IMR-90 (cell line): Measurements from ENCODE around the gene FAM227B. TPM values are rescaled to one million over a fixed set of nuclear protein-coding genes. Genes with fewer than 3 reads are reported as not detected.

Experiments
- ATAC-seq: fragments of 200-7000 bp; cut with Tn5 transposase; 2 replicates; pipeline ENCODE4 v1.9.1; 2020; ENCODE audit warnings: low read depth, mild to moderate bottlenecking, moderate library complexity
- BruUV-seq: library from RNA; stranded (reverse); fragments of 400-500 nt; replicated peaks from 2 replicates; lab custom pipeline; 2021; lab: Mats Ljungman, UMichigan
- CTCF ChIA-PET: fragments of 300-600 bp; formaldehyde crosslinking; extraction: SDS; loops from one replicate; lab custom pipeline; 2021; ENCODE audit warnings: antibody characterized with exemption; lab: Yijun Ruan, JAX
- POLR2A ChIA-PET: fragments of 300-600 bp; sonication (Branson Sonifier 250); formaldehyde crosslinking; loops from one replicate; lab custom pipeline; 2022; ENCODE audit warnings: antibody characterized with exemption; ENCODE audit not compliant: unreplicated experiment; lab: Charles Lee
- DNase-seq: peaks from one replicate; pipeline ENCODE4 v3.0.0; 2013
- H2AFZ ChIP-seq: replicated peaks from 2 replicates; pipeline ENCODE3; 2013; ENCODE audit warnings: low read length, mild to moderate bottlenecking; ENCODE audit not compliant: poor library complexity
- H2AK5ac ChIP-seq: 2 replicates; pipeline ENCODE4 v1.6.1; 2013; ENCODE audit warnings: low read depth, low read length, inconsistent platforms
- H2AK9ac ChIP-seq: replicated peaks from 2 replicates; pipeline ENCODE3; 2013; ENCODE audit warnings: mild to moderate bottlenecking, low read depth, low read length, moderate library complexity; ENCODE audit not compliant: poor library complexity
- H2BK120ac ChIP-seq: 2 replicates; pipeline ENCODE4 v1.6.1; 2013; ENCODE audit warnings: low read depth, low read length, inconsistent platforms
- H2BK15ac ChIP-seq: 3 replicates; pipeline ENCODE4 v1.6.1; 2013; ENCODE audit warnings: low read depth, low read length, inconsistent platforms
- H2BK20ac ChIP-seq: 2 replicates; pipeline ENCODE4 v1.6.1; 2013; ENCODE audit warnings: low read depth, mild to moderate bottlenecking, inconsistent platforms, low read length, moderate library complexity
- H2BK5ac ChIP-seq: 2 replicates; pipeline ENCODE4 v1.6.1; 2013; ENCODE audit warnings: mild to moderate bottlenecking, low read depth, low read length, inconsistent platforms; ENCODE audit not compliant: poor library complexity, severe bottlenecking
- H3K14ac ChIP-seq: replicated peaks from 2 replicates; pipeline ENCODE4 v1.6.1; 2013; ENCODE audit warnings: low read depth, low read length, inconsistent platforms
- H3K18ac ChIP-seq: 2 replicates; pipeline ENCODE4 v1.6.1; 2013; ENCODE audit warnings: low read depth, low read length, control low read depth
- H3K23ac ChIP-seq: 2 replicates; pipeline ENCODE4 v1.6.1; 2013; ENCODE audit warnings: low read depth, low read length, inconsistent platforms
- H3K27ac ChIP-seq: 2 replicates; pipeline ENCODE4 v1.5.1; 2013; ENCODE audit warnings: mild to moderate bottlenecking, control low read depth, low read length; ENCODE audit not compliant: insufficient read depth
- H3K27me3 ChIP-seq: 2 replicates; pipeline ENCODE4 v1.6.1; 2013; ENCODE audit warnings: low read length; ENCODE audit not compliant: control insufficient read depth, insufficient read depth
- H3K36me3 ChIP-seq: 2 replicates; pipeline ENCODE4 v1.6.1; 2013; ENCODE audit warnings: low read length, mixed read lengths; ENCODE audit not compliant: control insufficient read depth, insufficient read depth
- H3K4ac ChIP-seq: 2 replicates; pipeline ENCODE4 v1.6.1; 2013; ENCODE audit warnings: low read depth, low read length, inconsistent platforms
- H3K4me1 ChIP-seq: 2 replicates; pipeline ENCODE4 v1.6.1; 2013; ENCODE audit warnings: low read length, mixed read lengths; ENCODE audit not compliant: control insufficient read depth, insufficient read depth
- H3K4me2 ChIP-seq: 2 replicates; pipeline ENCODE4 v1.6.1; 2013; ENCODE audit warnings: low read depth, mild to moderate bottlenecking, control low read depth, low read length, moderate library complexity
- H3K4me3 ChIP-seq: 2 replicates; pipeline ENCODE4 v1.5.1; 2013; ENCODE audit warnings: low read depth, mild to moderate bottlenecking, control low read depth, low read length, moderate library complexity; ENCODE audit not compliant: insufficient read depth
- H3K56ac ChIP-seq: 2 replicates; pipeline ENCODE4 v1.6.1; 2013; ENCODE audit warnings: low read length, inconsistent platforms; ENCODE audit not compliant: insufficient read depth; ENCODE audit errors: extremely low read depth
- H3K79me1 ChIP-seq, 2 experiments: 2 replicates each; pipeline ENCODE4 v1.6.1; 2013; ENCODE audit warnings: low read length in 2 of 2, inconsistent platforms in 1 of 2, low read depth in 1 of 2
- H3K9ac ChIP-seq: 2 replicates; pipeline ENCODE4 v1.6.1; 2013; ENCODE audit warnings: low read depth, low read length, control low read depth
- H3K9me1 ChIP-seq: 2 replicates; pipeline ENCODE4 v1.6.1; 2013; ENCODE audit warnings: low read length, inconsistent platforms; ENCODE audit not compliant: insufficient read depth
- H3K9me3 ChIP-seq: 2 replicates; pipeline ENCODE4 v1.6.1; 2013; ENCODE audit warnings: low read length; ENCODE audit not compliant: control insufficient read depth, insufficient read depth
- H4K20me1 ChIP-seq: 2 replicates; pipeline ENCODE4 v1.6.1; 2013; ENCODE audit warnings: low read length, inconsistent platforms; ENCODE audit not compliant: insufficient read depth
- H4K5ac ChIP-seq: 2 replicates; pipeline ENCODE4 v1.6.1; 2013; ENCODE audit warnings: mild to moderate bottlenecking, low read depth, low read length, control low read depth
- H4K8ac ChIP-seq, 2 experiments: 2 replicates each; pipeline ENCODE4 v1.6.1; 2013; ENCODE audit warnings: low read depth in 2 of 2, low read length in 2 of 2, control low read depth in 1 of 2, inconsistent platforms in 1 of 2
- H4K91ac ChIP-seq: 2 replicates; pipeline ENCODE4 v1.6.1; 2013; ENCODE audit warnings: low read depth, low read length, inconsistent platforms; ENCODE audit not compliant: insufficient read depth
- BHLHE40 ChIP-seq: fragments of 150-350 bp; IDR thresholded peaks from 2 replicates; pipeline ENCODE4 v1.6.1; 2016; ENCODE audit warnings: mild to moderate bottlenecking, low read depth, low read length
- CEBPB ChIP-seq: IDR thresholded peaks from 2 replicates; pipeline ENCODE4 v1.6.1; 2012; ENCODE audit warnings: low read depth, low read length, improper control_type of control experiment
- CHD1 ChIP-seq: IDR thresholded peaks from 2 replicates; pipeline ENCODE4 v1.6.1; 2012; ENCODE audit warnings: low read depth, low read length, improper control_type of control experiment
- CTCF ChIP-seq: conservative IDR thresholded peaks from 2 replicates; pipeline ENCODE4 v1.5.1; 2012; ENCODE audit warnings: mild to moderate bottlenecking, low read depth, low read length, improper control_type of control experiment
- ELK1 ChIP-seq: fragments of 150-350 bp; IDR thresholded peaks from 2 replicates; pipeline ENCODE4 v1.6.1; 2016; ENCODE audit warnings: low read depth, mild to moderate bottlenecking, low read length, moderate library complexity, borderline replicate concordance
- FOS ChIP-seq: fragments of 150-350 bp; IDR thresholded peaks from 2 replicates; pipeline ENCODE4 v1.6.1; 2016; ENCODE audit warnings: low read depth, low read length
- MAFK ChIP-seq: IDR thresholded peaks from 2 replicates; pipeline ENCODE4 v1.6.1; 2012; ENCODE audit warnings: low read depth, low read length, improper control_type of control experiment
- MAZ ChIP-seq: IDR thresholded peaks from 2 replicates; pipeline ENCODE4 v1.6.1; 2012; ENCODE audit warnings: low read depth, mild to moderate bottlenecking, low read length, improper control_type of control experiment, moderate library complexity, borderline replicate concordance
- MXI1 ChIP-seq: IDR thresholded peaks from 2 replicates; pipeline ENCODE4 v1.6.1; 2012; ENCODE audit warnings: low read depth, mild to moderate bottlenecking, low read length, moderate library complexity, borderline replicate concordance
- NFE2L2 ChIP-seq: fragments of 150-350 bp; IDR thresholded peaks from 2 replicates; pipeline ENCODE4 v1.6.1; 2016; ENCODE audit warnings: low read depth, mild to moderate bottlenecking, low read length
- POLR2A ChIP-seq: IDR thresholded peaks from 2 replicates; pipeline ENCODE4 v1.6.1; 2012; ENCODE audit warnings: mild to moderate bottlenecking, low read depth, low read length
- RAD21 ChIP-seq: IDR thresholded peaks from 2 replicates; pipeline ENCODE4 v1.6.1; 2012; ENCODE audit warnings: low read length, improper control_type of control experiment
- RCOR1 ChIP-seq: IDR thresholded peaks from 2 replicates; pipeline ENCODE4 v1.6.1; 2012; ENCODE audit warnings: mild to moderate bottlenecking, low read length, improper control_type of control experiment; ENCODE audit not compliant: insufficient replicate concordance
- RFX5 ChIP-seq: IDR thresholded peaks from 2 replicates; pipeline ENCODE4 v1.8.0; 2012; ENCODE audit warnings: low read depth, mild to moderate bottlenecking, low read length, moderate library complexity
- SMC3 ChIP-seq: fragments of 150-350 bp; IDR thresholded peaks from 2 replicates; pipeline ENCODE4 v1.6.1; 2016; ENCODE audit warnings: low read depth, mild to moderate bottlenecking, antibody characterized with exemption, low read length, moderate library complexity
- USF2 ChIP-seq: fragments of 150-350 bp; IDR thresholded peaks from 2 replicates; pipeline ENCODE4 v1.6.1; 2017; ENCODE audit warnings: mild to moderate bottlenecking, antibody characterized with exemption, low read length, low read depth
- WGBS, 2 experiments: methylation state at CpG; one replicate each; pipeline versions ENCODE4 v1.1.5 to v1.1.7; 2013; ENCODE audit warnings: missing lambda C conversion rate in 2 of 2; ENCODE audit not compliant: insufficient read length in 1 of 2; ENCODE audit errors: extremely low coverage in 2 of 2; 5-methylcytosine and 5-hydroxymethylcytosine counted together
- dilution Hi-C: fragments of 300-500 bp; cut with HindIII; formaldehyde crosslinking; loops from one replicate; pipeline ENCODE4 v1.14.3; 2018; ENCODE audit warnings: low sequenced_read_pairs; ENCODE audit not compliant: unreplicated experiment
- in situ Hi-C: fragments of 300-500 bp; cut with MboI; formaldehyde crosslinking; loops from 3 replicates; pipeline ENCODE4 v1.14.3; 2019; ENCODE audit warnings: low sequenced_read_pairs, inconsistent platforms, mixed read lengths
- intact Hi-C: fragments of 100-400 bp; cut with micrococcal nuclease; formaldehyde crosslinking; loops from 2 replicates; pipeline ENCODE4 v1.10.0; 2022
- polyA plus RNA-seq, 3 experiments: library from polyadenylated mRNA; depleted of rRNA; stranded (reverse); fragments of >200 nt; gene quantifications; 2 replicates each; pipeline ENCODE4 v1.2.3, GENCODE V29; 2012; ENCODE audit warnings: low replicate concordance in 1 of 3
- total RNA-seq: library from RNA; depleted of rRNA; stranded (reverse); fragments of >200 nt; gene quantifications from 2 replicates; pipeline ENCODE4 v1.2.3, GENCODE V29; 2012

FAM227B gene
- total and polyA plus RNA-seq, 2 of the 4 experiments (the other 2 are of a cell fraction): 1.8 to 3.0 TPM

- POLR2A ChIA-PET: no interaction called here
- intact Hi-C loops: loop anchor here (5.0 kb wide), 1 partner anchor 560 kb away; no protein-coding TSS in a partner anchor
Measured at GRCh38 chr15:49441816-49442215, 178.8 kb downstream of the FAM227B start.

More at GRCh38 chr15:49441816-49442215, 178.8 kb downstream of the FAM227B start:
- H3K4ac ChIP-seq: no peak overlapping the region
- H3K14ac ChIP-seq: no peak overlapping the region
- H4K8ac ChIP-seq: peak overlapping the region in 1 of 2 experiments; percentile 67; a peak in 2 of 4 replicates
- peak overlapping the region; percentile 96 for H2BK5ac ChIP-seq
- no TSS peak for BruUV-seq
- CTCF ChIA-PET: no interaction called here
- no CpG with 5 or more reads among the region's 1 CpG for WGBS, 2 experiments
- no peak overlapping the region; the same call in 1 of the 2 replicates for H2BK20ac ChIP-seq
- H2BK120ac ChIP-seq: no peak overlapping the region
- H3K56ac ChIP-seq: no peak overlapping the region
- no peak overlapping the region for H3K4me3 ChIP-seq
- peaks cover 11% of the 10 kb centered on the region for H3K9me1 ChIP-seq
- no peak overlapping the region for H3K23ac ChIP-seq
- H2AK5ac ChIP-seq: no peak overlapping the region
- H3K18ac ChIP-seq: no peak overlapping the region; the same call in 1 of the 2 replicates
- peaks cover 4% of the 10 kb centered on the region for H4K20me1 ChIP-seq
- peaks cover 20% of the 10 kb centered on the region for H3K4me1 ChIP-seq
- no peak for DNase-seq
- dilution Hi-C loops: no loop called here
- H3K27me3 ChIP-seq: no peaks in the 10 kb centered on the region
- H3K4me2 ChIP-seq: no peak overlapping the region
- H3K79me1 ChIP-seq: peaks cover 12 to 47% of the 10 kb centered on the region in 2 experiments
- no peak for TF ChIP-seq BHLHE40
- no peak for TF ChIP-seq RAD21
- TF ChIP-seq MAZ: no peak
- no peak for TF ChIP-seq RFX5
- no peak for TF ChIP-seq FOS
- TF ChIP-seq ELK1: no peak
- no peak for TF ChIP-seq MXI1
- no peak for TF ChIP-seq RCOR1
- TF ChIP-seq POLR2A: no peak
- no peak for TF ChIP-seq USF2
- no peak for TF ChIP-seq CTCF
- TF ChIP-seq CHD1: no peak
- TF ChIP-seq SMC3: no peak
- TF ChIP-seq MAFK: no peak
- no peak for TF ChIP-seq NFE2L2
- TF ChIP-seq CEBPB: no peak
- no peak for ATAC-seq
- no peak overlapping the region for H2BK15ac ChIP-seq
- no peak overlapping the region for H3K27ac ChIP-seq
- peaks cover 19% of the 10 kb centered on the region for H3K36me3 ChIP-seq
- H4K5ac ChIP-seq: no peak overlapping the region
- H2AFZ ChIP-seq: no peak overlapping the region
- no peaks in the 10 kb centered on the region for H3K9me3 ChIP-seq
- H3K9ac ChIP-seq: no peak overlapping the region; the same call in 1 of the 2 replicates
- H4K91ac ChIP-seq: no peak overlapping the region
- no peak overlapping the region for H2AK9ac ChIP-seq
- in situ Hi-C loops: no loop called here
